Stimulated activated CD8-positive, alpha-beta memory T cell treated with anti-CD3 and anti-CD28 coated beads, Interleukin-12 subunit alpha, Interleukin-12 subunit beta, amount 100 ng/mL, for 4 hours (primary cell): ENCODE data around the gene TNPO2.
"Not testable (repeated sequence)": the region's sequence is repeated elsewhere in the genome, so short reads cannot be mapped to it uniquely, and the experiment has no call there.

Experiments
- DNase-seq: peaks from one replicate; pipeline ENCODE4 v3.0.0-alpha.2; 2020; ENCODE audit warnings: low read depth

TNPO2 gene

DNA sequence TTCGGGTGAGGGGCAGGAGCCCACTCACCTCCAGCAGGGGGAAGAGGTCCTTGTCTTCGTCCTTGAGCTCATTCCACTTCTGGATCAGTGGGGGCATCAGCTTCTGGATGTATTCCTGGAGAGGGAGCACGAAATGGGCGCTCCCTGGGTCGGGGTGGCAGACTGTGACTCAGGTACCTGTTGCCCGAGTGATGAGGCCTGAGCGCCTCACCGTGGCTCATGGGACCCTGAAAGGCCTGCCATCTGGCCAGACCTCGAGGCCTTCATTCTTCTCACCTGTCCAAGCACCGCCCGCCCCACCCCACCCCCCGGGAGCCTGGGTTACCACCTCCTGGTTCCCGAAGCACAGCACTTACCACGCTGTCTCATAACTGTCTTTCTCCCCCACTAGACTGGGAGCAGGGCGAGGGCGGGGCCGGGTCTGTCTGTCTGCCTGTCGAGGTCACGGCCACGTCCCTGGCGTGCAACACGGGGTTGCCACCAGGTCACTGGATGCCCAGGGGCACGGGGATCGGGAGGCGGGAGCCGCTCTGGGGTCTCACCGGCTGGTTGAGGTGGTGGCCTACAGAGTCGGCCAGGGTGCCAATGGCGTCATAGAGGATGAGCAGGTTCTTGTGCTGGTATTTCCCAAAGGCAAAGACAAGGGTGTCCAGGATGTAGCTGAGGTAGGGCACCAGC, 17.9 kb downstream of the TNPO2 start:
- DNase-seq, result no peak

DNA sequence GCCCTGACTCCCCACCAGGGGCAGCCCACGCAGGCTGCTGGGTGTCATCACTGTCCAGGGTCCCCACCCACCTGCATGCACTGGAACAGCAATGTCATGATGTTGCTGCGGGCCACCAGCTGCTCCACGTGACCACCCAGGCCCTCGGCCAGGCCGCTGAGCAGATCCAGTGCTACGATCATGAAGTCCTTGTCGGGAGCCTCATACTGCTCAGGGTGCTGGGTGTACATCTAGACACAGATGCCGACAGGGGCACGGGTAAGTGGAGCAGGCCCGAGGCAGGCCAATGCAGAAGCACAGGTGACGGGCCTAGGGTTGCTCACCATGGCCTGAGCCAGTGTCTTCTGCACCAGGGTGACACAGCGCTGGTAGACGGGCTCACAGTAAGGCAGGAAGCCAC, 18.6 kb downstream of the TNPO2 start:
- DNase-seq, result no peak

DNA sequence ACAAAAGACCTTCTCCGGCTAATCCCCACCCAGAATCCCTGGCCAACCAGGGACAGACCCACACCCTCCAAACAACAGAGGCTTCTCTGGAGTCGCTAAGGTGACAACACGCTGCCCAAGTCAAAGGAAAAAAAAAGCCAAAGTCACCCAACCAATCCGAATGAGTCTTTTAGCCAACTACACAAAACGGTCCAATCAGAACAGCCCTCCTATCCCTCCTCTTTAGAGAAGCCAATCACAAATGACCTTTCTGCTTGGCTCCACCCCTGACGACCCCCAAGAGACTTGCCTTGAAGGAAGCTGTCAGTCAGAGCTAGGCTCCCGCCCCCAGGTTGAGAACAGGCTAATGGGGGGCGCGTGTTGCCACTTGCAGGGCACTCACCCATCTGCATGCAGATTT, 20.7 kb downstream of the TNPO2 start:
- no peak for DNase-seq

DNA sequence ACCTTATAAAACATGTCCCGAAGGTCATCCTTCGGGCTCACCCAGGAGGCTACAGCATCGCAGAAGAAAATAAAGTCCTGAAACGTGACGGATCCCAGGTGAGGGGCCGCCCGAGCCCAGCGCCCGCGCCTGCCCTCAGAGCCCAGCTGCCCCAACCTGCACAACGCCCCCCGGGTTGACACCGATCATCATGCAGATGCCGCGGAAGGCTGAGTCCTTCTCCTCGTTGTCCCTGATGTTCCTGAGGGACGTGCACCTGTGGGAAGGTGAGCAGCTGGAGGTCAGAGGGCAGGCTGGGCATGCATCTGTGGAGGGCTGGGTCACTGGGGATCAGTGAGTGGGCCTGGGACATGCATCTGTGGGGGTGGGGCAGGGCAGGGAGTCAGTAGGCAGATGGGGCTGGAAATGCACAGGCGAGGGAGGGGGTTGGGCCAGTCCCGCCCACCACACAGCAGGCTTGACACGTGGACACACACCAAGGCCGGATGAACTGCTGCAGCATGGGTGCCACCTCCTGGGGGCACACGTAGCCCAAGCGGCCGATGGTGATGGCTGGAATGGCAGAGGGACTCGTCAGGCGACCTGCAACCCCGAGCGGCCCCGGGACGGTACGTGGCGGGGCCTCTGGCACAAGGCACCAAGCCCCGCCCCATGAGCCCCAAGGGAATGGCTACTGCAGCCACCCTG, 22.0 kb downstream of the TNPO2 start:
- DNase-seq, result no peak

DNA sequence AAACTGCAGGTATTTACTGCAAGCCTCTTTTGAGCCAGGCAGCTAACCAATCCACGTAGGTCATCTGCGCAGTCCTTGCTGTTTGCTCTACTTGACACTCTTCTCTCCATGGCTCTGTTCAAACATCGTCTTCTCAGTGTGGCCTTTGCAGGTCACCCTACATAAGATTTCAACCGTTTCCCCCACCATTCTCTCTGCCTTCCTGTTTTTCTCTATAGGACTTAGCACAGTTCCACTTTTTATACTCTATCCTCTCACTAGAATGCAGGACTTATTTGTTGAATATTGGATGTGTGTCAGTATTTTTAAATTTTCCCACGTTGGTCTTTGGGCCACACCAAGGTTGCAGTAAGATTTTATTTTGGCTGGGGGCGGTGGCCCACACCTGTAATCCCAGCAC, 25.6 kb downstream of the TNPO2 start:
- DNase-seq, result no peak

DNA sequence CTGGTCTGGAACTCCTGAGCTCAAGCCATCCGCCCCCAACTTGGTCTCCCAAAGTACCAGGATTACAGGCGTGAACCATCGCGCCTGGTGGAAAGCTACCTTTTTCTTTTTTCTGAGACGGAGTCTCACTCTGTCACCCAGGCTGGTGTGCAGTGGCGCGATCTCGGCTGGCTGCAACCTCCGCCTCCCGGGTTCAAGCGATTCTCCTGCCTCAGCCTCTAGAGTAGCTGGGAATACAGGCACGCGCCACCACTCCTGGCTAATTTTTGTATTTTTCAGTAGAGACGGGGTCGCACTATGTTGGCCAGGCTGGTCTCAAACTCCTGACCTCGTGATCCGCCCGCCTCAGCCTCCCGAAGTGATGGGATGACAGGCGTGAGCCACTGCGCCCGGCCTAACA, 26.3 kb downstream of the TNPO2 start:
- DNase-seq, result not testable (repeated sequence)

DNA sequence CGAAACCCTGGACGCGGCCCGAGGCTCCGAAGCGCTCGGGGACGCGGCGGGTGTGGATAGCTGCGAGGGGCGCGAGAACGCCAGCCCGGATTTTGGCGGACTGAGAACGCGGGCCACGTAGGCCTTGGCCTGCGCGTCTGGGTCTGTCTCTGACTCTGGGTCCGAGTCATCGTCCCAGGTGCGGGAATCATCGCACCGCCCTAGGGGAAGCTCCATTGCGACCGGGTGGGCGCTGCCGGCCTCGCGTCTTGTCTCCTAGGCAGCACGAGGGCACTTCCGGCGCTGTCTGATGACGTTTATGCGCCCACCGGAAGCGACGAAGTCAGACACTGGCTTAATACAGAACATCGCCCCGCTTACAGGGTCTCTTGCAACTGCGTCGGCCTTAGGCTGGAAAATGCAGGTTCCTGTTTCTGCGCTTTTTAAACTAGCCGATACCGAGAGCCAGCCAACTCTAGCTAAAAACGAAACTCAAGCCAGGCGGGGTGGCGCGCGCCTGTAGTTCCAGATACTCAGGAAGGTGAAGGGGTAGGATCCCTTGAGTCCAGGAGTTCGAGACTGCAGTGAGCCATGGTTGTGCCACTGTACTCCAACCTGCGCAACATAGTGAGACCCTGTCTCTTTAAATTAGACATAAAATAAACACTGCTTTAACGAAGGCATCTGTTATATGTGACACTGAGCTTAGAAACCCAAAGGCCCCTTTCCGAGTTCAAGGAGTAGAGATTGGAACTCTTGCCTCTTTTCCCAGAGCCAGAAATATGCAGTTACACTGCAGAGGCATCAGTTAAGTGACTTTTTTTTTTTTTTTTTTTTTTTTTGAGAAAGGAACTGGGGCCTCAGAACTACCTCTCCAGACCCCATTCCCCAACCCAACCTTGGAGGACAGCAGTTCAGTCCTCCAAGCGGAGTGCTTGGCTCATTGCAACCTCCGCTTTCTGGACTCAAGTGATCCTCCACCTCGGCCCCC, 27.1 kb downstream of the TNPO2 start, which contains the start of gene FBXW9:
Gene FBXW9 (minus strand): TSS at position 266 of the 970 bp plus-strand sequence. CDS start 50 bp downstream, at position 216.
- DNase-seq, result peak; percentile 94

DNA sequence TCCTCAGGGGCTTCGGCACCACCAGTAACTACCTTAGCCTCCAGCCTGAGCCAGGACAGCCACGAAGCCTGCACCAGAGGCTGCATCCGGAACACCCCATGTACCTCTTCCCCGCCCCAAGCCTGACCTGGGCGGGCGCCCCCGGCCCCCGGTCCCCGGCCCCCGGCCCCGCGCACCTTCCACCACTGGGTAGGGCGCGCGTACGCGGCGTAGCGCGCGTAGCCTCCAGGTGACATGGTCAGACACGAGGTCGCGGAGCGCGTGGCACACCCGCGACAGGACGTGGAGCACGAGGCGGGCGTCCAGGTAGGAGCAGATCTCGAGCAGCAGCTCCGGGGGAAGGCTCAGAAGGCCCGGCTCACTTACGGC, 27.8 kb downstream of the TNPO2 start:
- no peak for DNase-seq

DNA sequence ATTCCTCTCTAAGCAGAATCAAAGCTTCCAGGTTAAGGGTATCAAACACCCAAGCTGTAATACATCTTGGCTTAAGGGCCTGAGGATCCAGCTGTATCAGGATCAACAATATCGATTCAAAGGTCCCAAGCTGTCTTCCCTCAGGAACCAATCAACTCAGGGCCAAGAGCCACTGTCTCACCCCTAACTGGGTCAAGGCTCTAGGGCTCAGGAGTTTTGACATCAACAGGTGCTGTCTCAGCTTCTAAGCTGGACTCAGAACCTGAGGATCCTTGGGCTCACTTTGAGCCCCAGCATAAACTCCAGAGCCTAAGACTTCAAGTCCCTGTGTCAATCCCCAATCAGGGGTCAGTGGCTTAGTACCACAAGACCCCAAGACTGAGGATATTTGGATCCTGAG, 28.2 kb downstream of the TNPO2 start:
- no peak for DNase-seq

DNA sequence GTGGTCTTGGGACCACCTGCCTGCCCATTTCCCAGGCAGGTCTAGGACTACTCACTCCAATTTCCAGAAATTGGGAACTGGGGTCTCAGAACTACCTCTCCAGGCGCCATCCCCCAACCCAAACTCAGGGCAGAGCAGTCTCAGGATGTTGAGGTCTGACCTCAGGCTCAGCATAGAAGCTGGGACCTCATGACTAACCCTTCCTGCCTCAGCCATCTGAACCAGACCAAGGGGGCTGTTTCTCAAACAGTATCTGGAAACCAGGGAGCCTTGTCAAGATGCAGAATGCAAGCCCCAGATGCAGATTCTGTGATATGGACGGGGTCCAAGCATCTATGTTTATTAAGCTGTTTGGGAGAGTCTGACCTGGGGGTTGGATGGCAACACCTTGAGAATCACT, 28.6 kb downstream of the TNPO2 start:
- no peak for DNase-seq

DNA sequence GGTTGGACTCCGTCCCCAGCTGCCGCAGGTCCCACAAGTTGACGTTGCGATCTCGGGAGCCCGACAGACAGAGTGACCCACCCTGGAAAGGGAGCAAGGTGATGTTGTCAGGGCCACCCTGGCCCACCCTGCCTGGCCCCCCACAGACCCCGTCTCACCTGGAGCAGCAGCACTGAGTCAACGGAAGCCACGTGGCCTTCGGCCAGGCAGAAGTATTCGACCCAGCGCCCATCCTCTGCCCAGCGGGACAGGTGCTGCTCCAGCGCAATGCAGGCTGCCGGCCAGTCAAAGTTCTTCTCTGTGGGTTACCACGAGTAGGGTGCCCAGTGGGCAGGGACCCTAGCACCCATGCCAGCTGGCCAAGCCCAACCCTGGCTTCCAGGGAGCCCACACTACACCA, 29.1 kb downstream of the TNPO2 start:
- no peak for DNase-seq

DNA sequence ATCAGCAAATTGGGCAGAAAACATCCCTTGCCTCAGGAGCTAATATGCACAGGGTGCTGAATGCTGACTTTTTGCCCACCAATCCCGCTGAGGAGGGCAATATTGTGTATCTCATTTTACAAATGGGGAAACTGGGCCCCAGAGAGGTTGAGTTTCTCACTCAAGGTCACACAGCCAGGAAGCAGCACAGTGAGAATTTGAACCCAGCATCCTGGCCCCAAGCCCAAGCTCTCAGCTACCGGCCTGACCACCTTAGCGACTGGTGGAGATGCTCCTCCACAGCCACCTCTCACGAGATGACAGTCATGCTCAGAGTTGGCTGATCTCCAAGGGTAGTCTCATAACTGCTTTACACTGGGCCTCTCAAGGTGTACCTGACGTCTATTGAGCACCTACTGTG, 30.8 kb downstream of the TNPO2 start:
- no peak for DNase-seq

DNA sequence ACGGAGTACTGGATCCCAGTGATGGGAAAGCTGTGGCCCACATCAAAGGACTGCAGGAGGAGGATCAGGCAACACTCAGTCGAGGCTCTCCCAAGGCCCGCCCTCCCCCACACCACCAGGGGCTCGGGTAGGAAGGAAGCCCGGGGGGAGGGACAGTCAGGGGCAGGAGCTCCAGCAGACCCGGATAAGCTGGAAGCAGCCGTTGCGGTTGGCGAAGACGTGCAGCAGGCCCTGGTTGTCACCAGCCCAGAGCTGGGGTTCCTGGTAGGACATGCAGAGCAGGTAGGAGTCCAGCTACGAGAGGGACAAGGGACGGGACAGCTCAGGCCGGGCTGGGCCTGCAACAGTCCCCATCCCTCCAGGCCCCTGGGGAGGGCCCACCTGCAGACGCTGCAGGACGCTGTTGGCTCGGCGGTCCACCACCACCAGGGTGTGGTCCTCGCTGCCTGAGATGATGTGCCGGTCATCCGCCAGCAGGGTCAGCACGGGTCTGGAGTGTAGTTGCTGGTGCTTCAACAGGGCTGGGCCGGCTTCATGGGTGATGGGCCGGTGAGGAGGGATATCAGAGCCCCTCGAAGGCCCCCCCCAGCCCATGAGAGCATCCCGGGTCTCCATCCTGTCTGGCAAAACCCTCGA, 34.0 kb downstream of the TNPO2 start:
- no peak for DNase-seq

DNA sequence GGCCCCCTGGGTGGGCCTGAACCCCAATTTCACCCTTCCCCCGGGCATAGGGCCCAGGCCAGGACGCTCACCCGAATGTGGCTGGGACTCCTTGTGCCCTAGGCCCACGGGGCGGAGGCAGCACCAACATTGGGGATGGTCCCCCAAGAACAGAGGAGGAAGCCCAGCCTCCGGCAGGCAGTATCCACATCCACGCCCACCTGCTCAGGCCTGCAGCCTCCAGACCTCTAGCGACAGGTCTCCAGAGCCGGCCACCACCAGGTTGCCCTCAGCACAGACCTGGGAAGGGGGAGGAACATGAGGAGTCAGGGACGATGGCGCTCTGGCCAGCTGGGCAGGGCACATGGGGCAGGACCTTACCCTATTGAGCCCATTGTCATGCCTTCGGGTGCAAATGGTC, 34.7 kb downstream of the TNPO2 start:
- DNase-seq, result no peak

DNA sequence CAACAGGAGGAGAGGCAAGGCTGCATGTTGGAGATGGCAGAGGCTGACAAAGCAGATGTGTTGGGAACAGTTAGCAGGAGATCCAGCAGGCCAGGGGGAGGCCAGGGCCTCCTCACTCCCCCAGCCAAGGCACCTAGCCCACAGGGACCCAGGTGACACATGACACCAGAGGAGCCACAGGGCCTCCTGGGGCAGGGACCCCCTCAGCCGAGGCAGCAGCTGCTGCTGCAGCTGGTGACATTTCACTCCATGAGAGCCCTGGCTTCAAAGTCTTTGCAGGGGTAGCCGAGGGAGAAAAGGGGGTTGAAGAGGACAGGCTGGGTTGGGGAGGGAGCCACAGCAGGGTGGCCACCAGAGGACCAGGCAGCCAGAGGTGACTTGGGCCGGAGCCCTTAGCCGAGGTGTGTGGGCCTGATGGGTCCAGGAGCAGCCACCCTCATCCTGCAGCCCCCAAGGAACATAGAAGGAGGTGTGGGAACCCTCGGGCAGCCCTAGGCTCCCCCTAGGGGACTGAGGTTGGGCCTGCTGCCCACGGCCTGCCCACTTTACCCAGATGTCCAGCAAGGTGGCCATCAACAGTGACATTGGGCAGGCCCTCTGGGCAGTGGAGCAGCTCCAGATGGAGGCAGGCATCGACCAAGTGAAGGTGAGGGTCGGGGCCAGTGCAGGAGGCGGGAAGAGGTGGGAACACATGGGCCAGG, 36.1 kb downstream of the TNPO2 start, which contains the start of gene GNG14:
Gene GNG14 (plus strand): TSS at position 503 of the 701 bp plus-strand sequence. CDS start 51 bp downstream, at position 554.
- DNase-seq, result no peak

DNA sequence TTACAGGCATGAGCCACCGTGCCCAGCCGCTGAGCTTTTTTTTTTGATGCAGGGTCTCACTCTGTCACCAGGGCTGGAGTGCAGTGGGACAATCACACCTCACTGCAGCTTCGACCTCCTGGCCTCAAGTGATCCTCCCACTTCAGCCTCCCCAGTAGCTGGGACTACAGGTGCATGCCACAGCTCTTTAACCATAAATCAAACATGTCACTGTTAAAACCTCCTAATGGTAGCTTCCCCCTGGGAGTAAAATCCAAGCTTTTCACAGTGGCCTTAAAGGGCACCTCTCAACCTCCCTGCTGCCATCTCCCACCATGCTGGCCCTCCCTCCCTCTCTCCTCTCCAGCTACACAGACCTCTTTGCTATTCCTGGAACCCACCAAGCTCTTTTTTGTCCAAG, 37.9 kb downstream of the TNPO2 start:
- DNase-seq, result no peak

DNA sequence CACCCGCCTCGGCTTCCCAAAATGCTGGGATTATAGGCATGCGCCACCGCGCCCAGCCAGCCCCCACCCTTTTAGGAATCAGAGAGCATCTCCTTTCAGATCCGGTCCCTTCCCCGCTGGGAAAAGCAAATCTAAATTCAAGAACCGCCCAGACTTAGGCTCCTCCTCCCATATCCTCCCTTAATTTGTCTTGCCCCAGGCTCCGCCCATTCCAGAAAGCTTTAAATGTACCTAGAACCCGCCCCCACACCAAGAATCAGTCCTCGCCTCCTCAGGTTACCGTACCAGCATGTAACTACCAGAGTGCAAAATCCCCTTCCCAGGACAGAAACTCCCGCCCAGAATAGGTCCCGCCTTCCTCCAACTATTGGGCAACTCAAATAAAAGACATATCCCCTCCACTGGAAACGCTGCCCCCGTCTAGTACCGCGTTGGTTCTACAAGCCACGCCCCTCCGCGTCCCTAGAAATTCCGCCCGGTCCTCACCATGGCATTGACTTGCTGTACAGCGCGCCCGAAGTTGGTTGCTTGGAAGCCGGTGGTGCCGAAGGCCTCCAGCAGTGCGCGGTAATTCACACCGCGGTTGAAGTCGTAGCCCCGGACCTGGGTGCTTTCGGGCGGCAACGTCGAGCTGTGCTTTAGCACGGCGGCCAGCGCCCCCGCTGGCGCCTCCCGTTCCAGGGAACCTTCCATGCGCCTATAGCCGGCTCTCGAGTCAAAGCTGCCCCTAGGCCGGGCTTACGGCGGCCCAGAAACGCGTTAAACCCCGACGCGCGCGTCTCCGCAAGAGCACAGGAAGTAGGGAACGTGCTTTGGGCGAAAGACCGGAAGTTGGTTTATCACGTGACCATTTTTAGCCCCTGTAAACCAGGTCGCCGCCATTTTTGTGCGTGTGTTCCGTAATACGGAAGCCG, 42.4 kb downstream of the TNPO2 start, which contains the start of gene DHPS:
Gene DHPS (minus strand): TSS at position 807 of the 914 bp plus-strand sequence. CDS start 114 bp downstream, at position 693.
- DNase-seq, result peak; percentile 70

DNA sequence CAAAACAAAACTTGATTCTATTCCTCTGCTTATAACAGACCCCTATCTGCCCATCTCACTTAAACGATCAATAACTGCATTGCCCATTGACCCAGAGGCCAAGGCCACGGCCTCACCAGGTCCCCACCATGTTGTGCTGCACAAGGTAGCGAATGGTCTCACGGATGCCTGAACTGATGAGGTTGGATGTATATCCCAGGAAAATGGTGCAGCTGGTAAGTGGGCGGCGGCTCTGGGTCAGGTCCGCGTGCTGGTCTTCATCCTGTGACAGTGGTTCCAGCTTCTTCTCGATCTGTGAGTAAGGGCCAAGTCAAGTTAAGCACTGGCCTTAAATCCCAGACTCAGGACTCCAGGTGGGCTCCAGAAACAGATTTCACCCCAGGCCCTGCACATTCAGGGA, 43.7 kb downstream of the TNPO2 start:
- no peak for DNase-seq

DNA sequence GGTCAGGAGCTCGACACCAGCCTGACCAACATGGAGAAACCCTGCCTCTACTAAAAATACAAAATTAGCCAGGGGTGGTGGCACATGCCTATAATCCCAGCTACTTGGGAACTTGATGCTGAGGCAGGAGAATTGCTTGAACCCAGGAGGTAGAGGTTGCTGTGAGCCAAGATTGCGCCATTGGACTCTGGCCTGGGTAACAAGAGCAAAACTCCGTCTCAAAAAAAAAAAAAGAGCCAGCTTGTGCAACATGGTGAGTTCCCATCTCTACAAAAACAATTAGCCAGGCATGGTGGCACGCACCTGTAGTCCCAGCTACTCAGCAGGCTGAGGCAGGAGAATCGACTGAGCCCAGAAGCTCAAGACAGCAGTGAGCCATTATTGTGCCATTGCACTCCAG, 45.7 kb downstream of the TNPO2 start:
- not testable (repeated sequence) for DNase-seq

DNA sequence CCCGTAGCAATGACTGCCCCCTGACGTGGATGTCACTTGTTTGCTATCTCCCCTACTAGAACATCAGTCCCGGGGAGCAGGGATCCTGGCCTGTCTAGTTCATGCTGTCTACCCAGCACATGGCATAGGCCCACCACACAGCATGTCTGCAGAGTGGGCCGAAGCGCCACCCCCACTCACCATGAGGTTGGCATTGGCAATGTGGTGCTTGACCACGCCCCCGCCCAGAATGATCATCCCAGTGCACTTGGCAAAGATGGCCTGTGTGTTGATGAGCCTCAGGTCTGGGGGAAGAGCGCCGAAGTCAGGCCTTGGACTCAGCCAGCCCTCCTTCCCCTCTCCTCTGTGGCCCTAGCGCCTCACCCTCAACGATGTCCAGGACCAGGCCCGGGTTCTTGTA, 46.8 kb downstream of the TNPO2 start:
- no peak for DNase-seq
